Measurements from ENCODE around the gene CDK14.

GRCh38 chr7:90889210-90889609 is 293.1 kb downstream of the CDK14 start:
- no peak for TF ChIP-seq POLR2AphosphoS5 (IDR thresholded peaks at IDR 0.05; ENCODE audit: borderline replicate concordance, low read depth, low read length)
- TF ChIP-seq EZH2 (IDR thresholded peaks at IDR 0.05), result no peak

Data from SK-N-MC (cell line).